RWPE2 (cell line): ENCODE measurements around the gene CDH4.

Experiments used
- ATAC-seq: fragments of 200-7000 bp; cut with Tn5 transposase; 3 replicates; pipeline ENCODE4 v1.9.1; 2021; ENCODE audit warnings: low read depth
- DNase-seq: peaks from one replicate; pipeline ENCODE4 v3.0.0-alpha.2; 2020; ENCODE audit warnings: low spot score
- H3K27ac ChIP-seq: fragments of 450-650 bp; 2 replicates; pipeline ENCODE4 v1.5.1; 2017; ENCODE audit warnings: mild to moderate bottlenecking; ENCODE audit not compliant: poor library complexity, severe bottlenecking
- H3K27me3 ChIP-seq: fragments of 250-450 bp; sonication (Bioruptor Pico); 2 replicates; pipeline ENCODE4 v1.5.1; 2021; ENCODE audit warnings: mild to moderate bottlenecking, moderate library complexity; ENCODE audit not compliant: insufficient read depth, poor library complexity, severe bottlenecking
- H3K36me3 ChIP-seq: fragments of 250-450 bp; sonication (Bioruptor Pico); 2 replicates; pipeline ENCODE4 v1.5.1; 2020; ENCODE audit warnings: low read depth, mild to moderate bottlenecking, moderate library complexity
- H3K4me1 ChIP-seq: fragments of 250-450 bp; sonication (Bioruptor Pico); 2 replicates; pipeline ENCODE4 v1.5.1; 2021; ENCODE audit warnings: mild to moderate bottlenecking, moderate library complexity; ENCODE audit not compliant: insufficient read depth, poor library complexity, severe bottlenecking
- H3K4me3 ChIP-seq: fragments of 250-450 bp; sonication (Bioruptor Pico); 2 replicates; pipeline ENCODE4 v1.5.1; 2021; ENCODE audit warnings: mild to moderate bottlenecking, moderate library complexity; ENCODE audit not compliant: severe bottlenecking
- H3K9me3 ChIP-seq: fragments of 250-450 bp; sonication (Bioruptor Pico); 2 replicates; pipeline ENCODE4 v1.5.1; 2021; ENCODE audit warnings: mild to moderate bottlenecking, moderate library complexity; ENCODE audit not compliant: severe bottlenecking
- TF ChIP-seq, protein P1 (sequence below): fragments of 450-650 bp; IDR thresholded peaks from one replicate; pipeline ENCODE4 v1.5.1; 2017; ENCODE audit warnings: mild to moderate bottlenecking, moderate library complexity; ENCODE audit not compliant: poor library complexity, severe bottlenecking

The CDH4 gene

DNA sequence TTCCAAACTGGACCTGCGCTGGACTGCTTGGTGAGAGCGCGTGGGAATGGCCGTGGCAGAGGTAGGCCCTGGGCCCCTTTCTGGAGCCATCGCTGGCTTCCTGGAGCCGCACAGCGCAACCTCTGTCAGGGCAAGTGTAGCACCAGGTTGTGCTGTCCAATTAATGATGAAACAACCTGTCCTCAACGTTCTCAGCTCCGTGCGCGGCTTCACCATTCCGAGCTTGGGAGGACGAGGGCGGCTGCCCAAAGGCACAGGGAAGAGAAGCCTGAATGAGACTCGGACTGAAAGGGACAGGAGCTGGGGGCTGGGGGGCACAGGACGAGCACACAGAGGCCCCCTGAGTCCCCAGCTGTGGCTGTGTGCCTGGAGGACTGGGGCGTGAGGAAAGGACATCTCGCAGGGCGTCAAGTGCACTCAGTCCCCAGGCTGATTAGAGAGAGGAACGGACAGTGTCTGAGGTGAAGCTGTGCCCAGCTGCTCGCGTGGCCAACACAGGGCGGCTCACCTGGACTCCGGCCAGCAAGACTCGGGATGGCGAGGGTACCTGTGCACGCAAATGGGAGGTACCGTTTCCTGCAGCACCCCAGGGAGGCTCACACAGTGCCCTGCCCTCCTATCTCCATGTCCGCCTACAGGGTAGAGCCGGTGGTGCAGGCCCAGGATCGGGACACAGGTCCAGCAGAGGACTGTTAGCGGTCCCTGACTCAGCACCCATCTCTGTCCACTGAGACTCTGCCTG is 410.3 kb downstream of the CDH4 start:
- no peak overlapping the region for H3K27ac ChIP-seq
- H3K36me3 ChIP-seq: no peaks in the 10 kb centered on the region
- H3K9me3 ChIP-seq: no peaks in the 10 kb centered on the region
- ATAC-seq (peak; percentile 53), DNase-seq (peak; percentile 86)
- H3K4me3 ChIP-seq: no peak overlapping the region
- no peaks in the 10 kb centered on the region for H3K27me3 ChIP-seq
- TF ChIP-seq, protein P1, sequence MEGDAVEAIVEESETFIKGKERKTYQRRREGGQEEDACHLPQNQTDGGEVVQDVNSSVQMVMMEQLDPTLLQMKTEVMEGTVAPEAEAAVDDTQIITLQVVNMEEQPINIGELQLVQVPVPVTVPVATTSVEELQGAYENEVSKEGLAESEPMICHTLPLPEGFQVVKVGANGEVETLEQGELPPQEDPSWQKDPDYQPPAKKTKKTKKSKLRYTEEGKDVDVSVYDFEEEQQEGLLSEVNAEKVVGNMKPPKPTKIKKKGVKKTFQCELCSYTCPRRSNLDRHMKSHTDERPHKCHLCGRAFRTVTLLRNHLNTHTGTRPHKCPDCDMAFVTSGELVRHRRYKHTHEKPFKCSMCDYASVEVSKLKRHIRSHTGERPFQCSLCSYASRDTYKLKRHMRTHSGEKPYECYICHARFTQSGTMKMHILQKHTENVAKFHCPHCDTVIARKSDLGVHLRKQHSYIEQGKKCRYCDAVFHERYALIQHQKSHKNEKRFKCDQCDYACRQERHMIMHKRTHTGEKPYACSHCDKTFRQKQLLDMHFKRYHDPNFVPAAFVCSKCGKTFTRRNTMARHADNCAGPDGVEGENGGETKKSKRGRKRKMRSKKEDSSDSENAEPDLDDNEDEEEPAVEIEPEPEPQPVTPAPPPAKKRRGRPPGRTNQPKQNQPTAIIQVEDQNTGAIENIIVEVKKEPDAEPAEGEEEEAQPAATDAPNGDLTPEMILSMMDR: no peak
- no peaks in the 10 kb centered on the region for H3K4me1 ChIP-seq

DNA sequence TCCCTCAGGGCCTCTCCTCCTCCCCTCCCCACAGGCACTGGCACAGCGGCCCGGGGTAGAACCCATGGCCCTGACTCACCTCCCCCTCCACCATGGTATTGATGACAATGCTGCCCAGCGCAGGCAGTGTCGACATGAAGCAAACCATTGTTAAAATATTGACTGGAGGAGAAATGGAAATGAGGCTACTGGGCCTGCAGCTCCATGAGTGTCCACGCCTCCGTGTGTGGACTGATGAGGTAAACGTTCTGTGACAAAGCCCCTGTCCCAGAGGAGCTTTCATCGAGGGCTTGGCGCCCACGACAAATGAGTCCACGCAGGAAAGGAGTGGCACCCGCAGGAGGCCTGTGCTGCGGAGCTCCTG is 410.9 kb downstream of the CDH4 start:
- H3K27ac ChIP-seq: no peak overlapping the region
- H3K27me3 ChIP-seq: no peaks in the 10 kb centered on the region
- TF ChIP-seq, protein P1: no peak
- no peak overlapping the region for H3K4me3 ChIP-seq
- DNase-seq (no peak), ATAC-seq (no peak)
- no peaks in the 10 kb centered on the region for H3K4me1 ChIP-seq
- no peaks in the 10 kb centered on the region for H3K36me3 ChIP-seq
- H3K9me3 ChIP-seq: no peaks in the 10 kb centered on the region

DNA sequence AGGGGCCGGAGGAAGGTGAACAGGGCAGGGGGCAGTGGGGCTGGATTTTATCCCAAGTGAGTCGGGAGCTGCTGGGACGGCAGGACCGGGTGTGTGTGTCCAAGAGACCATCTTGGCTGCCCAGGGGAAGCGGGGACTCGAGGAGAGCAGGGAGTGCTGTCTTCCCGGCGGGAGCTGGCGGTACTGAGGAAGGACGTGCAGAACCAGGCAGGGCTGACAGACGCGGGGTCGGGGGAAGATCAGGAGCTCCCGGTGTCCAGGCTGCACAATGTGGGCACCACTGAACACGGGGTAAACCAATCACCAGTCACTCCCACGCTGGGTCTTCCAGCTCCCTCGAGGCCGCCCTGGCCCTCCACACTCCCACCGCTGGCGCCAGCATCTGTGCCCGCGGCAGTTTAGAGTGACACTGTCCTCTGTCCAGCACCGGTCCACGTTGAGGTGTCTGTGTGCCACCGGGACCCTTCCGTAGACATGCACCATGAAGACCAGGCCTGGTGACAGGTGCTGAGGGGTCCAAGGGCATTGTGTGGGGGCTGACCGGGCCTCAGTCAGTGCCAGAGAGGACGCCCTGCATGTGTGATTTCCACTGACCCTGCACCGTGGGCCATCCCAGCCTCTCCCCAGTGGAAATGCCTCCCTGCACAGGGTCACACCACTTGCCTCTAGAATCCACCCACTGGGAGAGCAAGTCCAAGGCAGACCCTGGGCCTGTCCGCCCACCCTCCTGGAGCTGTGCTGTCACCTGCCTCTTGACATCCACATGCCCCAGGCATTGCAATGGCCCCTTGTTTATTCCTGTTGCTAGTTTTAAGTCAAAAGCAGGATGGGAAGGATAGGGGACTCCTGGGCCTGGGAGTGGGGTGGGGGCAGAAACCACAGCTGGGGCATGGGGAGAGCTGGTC is 411.7 kb downstream of the CDH4 start:
- Histone ChIP-seq H3K4me1 (no peaks in the 10 kb centered on the region), H3K4me3 (no peak overlapping the region), H3K27me3 (no peaks in the 10 kb centered on the region), H3K36me3 (no peaks in the 10 kb centered on the region), H3K9me3 (no peaks in the 10 kb centered on the region), H3K27ac (no peak overlapping the region)
- peak; percentile 87 for DNase-seq
- TF ChIP-seq, protein P1: no peak
- no peak for ATAC-seq

DNA sequence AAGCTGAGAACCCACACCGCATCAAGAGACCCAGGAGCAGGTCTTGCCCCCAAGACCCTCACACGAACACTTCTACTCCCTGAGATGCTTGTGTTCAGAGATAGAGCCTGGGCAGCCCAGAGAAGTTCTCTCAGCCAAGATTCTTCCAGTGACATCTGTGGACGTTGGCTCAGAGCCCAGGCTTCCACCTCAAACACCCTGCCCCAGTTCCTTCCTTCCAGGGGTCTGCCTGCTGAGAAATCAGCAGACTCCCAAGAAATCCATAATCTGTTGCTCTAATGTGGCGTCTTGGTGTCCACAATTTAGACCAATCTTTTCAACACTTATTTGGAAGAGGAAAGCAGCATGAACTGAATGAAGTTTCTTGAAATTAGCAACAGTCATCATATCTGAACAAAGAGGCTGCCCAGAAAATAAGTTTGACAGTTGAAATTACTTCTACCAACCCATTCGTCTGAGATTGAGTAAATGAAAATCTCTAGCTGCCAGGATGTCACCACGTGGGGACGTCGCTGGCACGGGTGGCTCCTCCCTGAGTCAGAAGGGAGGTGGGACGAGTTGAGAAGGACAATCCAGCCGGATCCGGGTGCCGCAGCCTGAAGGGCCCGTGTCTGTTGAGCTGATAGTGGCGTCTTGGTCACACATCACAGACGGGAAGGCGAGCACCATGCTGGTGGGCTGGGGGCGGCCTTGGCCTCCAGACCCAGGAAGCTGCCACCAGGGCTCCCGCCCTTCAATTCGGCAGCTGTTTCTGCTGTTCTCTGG is 412.7 kb downstream of the CDH4 start:
- no peaks in the 10 kb centered on the region for H3K36me3 ChIP-seq
- H3K27me3 ChIP-seq: no peaks in the 10 kb centered on the region
- TF ChIP-seq, protein P1: no peak
- H3K4me1 ChIP-seq: no peaks in the 10 kb centered on the region
- H3K9me3 ChIP-seq: no peaks in the 10 kb centered on the region
- no peak overlapping the region for H3K4me3 ChIP-seq
- H3K27ac ChIP-seq: no peak overlapping the region
- ATAC-seq (no peak), DNase-seq (no peak)
